Measurements from ENCODE around the gene C4orf50.
"Not testable (repeated sequence)": the region's sequence is repeated elsewhere in the genome, so short reads cannot be mapped to it uniquely, and the experiment has no call there.

C4orf50 gene

DNA sequence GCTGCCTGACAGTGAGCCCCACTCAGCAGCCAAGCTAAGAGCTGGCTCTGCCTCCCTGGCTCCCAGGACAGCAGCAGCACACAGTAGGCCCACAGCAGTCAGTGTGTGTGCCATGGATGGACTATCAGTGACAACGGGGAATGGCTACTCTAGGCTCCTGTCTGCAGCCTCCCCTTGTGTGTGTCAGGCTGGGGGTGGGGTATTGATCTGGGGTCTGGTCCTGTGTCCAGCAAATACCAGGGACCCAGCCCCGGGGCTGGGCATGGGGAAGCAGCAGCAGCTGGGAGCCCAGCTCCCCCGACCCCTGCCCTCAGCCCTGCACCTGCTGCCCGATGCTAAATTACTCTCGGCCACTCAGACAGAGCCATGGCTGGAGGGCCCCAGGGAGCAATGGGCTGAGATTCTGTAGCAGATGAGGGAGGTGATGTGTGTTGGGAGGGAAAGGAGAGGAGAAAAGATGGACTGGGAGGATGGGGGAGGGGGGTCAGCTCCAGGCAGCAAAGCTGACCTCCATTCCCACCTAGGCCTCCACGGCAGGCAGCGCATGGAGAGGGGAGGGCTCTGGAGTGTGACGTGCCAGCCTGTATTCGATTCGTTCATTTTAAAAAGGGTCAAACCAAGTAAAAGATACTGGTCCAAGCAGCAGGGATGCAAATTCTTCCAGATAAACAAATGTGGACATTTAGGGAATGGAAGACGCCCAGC, 64.0 kb downstream of the C4orf50 start:
- Histone ChIP-seq H3K4me3 (ENCODE audit: severe bottlenecking) (no peak overlapping the region), H3K9me3 (ENCODE audit: severe bottlenecking) (no peaks in the 10 kb centered on the region), H3K27me3 (ENCODE audit: insufficient read depth, poor library complexity, severe bottlenecking) (peaks cover 17% of the 10 kb centered on the region), H3K27ac (ENCODE audit: poor library complexity, severe bottlenecking) (no peak overlapping the region), H3K36me3 (ENCODE audit: low read depth) (no peaks in the 10 kb centered on the region), H3K4me1 (ENCODE audit: insufficient read depth, poor library complexity, severe bottlenecking) (no peaks in the 10 kb centered on the region)
- ATAC-seq (ENCODE audit: low read depth) = no peak
- DNase-seq (ENCODE audit: low spot score) = peak; percentile 23
- TF ChIP-seq, protein P1, sequence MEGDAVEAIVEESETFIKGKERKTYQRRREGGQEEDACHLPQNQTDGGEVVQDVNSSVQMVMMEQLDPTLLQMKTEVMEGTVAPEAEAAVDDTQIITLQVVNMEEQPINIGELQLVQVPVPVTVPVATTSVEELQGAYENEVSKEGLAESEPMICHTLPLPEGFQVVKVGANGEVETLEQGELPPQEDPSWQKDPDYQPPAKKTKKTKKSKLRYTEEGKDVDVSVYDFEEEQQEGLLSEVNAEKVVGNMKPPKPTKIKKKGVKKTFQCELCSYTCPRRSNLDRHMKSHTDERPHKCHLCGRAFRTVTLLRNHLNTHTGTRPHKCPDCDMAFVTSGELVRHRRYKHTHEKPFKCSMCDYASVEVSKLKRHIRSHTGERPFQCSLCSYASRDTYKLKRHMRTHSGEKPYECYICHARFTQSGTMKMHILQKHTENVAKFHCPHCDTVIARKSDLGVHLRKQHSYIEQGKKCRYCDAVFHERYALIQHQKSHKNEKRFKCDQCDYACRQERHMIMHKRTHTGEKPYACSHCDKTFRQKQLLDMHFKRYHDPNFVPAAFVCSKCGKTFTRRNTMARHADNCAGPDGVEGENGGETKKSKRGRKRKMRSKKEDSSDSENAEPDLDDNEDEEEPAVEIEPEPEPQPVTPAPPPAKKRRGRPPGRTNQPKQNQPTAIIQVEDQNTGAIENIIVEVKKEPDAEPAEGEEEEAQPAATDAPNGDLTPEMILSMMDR (IDR thresholded peaks at IDR 0.05; ENCODE audit: poor library complexity, severe bottlenecking) = no peak

DNA sequence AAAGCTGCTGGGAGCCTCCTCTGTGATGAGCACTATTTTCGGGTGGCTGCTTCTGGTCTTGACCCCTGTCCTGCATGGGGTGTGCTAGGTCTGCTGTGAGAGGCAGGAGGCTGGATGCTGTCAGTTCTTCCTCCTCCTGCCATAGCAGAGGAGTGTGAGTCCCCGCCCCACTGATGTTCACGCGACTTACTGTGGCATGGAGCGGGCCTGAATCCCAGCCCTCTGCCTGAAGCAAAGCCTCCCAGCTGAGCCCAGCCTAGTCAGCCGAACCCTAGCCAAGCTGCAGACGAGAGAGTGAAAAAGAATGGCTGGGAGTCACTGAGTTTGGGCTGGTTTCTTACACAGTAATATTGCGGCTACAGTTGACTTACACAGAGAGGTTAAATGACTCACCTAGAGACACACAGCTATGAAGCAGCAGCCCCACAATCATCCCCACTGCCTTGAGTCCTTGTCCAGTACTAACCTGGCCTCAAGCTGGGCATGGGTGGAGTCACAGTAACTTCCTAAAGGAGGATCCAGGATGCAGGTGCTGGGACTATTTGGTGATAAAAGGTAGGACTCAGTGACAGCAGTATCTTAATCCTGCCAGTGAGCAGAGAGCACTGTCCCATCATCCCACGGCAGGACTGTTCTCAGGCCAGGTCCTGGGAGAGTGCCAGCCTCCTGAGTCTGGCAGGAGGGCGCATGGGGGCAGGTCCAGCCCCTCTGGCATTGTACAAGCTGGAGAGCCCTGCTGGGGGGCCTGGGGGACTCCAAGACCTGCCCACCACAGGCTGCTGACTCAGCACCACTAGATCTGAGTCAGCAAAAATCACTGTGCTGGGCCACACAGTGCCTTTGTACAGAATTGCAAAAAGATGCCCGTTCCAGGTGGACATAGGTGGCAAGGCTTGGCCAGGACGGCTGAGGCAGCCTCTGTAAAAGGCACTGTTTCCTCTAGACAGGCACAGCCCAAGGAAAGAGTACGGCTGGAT, 65.0 kb downstream of the C4orf50 start:
- DNase-seq (ENCODE audit: low spot score) (peak; percentile 45), ATAC-seq (ENCODE audit: low read depth) (no peak)
- no peak overlapping the region for H3K4me3 ChIP-seq (ENCODE audit: severe bottlenecking)
- no peaks in the 10 kb centered on the region for H3K36me3 ChIP-seq (ENCODE audit: low read depth)
- TF ChIP-seq, protein P1 (IDR thresholded peaks at IDR 0.05; ENCODE audit: poor library complexity, severe bottlenecking) = no peak
- no peaks in the 10 kb centered on the region for H3K4me1 ChIP-seq (ENCODE audit: insufficient read depth, poor library complexity, severe bottlenecking)
- peaks cover 12% of the 10 kb centered on the region for H3K27me3 ChIP-seq (ENCODE audit: insufficient read depth, poor library complexity, severe bottlenecking)
- no peaks in the 10 kb centered on the region for H3K9me3 ChIP-seq (ENCODE audit: severe bottlenecking)
- H3K27ac ChIP-seq (ENCODE audit: poor library complexity, severe bottlenecking) = no peak overlapping the region

DNA sequence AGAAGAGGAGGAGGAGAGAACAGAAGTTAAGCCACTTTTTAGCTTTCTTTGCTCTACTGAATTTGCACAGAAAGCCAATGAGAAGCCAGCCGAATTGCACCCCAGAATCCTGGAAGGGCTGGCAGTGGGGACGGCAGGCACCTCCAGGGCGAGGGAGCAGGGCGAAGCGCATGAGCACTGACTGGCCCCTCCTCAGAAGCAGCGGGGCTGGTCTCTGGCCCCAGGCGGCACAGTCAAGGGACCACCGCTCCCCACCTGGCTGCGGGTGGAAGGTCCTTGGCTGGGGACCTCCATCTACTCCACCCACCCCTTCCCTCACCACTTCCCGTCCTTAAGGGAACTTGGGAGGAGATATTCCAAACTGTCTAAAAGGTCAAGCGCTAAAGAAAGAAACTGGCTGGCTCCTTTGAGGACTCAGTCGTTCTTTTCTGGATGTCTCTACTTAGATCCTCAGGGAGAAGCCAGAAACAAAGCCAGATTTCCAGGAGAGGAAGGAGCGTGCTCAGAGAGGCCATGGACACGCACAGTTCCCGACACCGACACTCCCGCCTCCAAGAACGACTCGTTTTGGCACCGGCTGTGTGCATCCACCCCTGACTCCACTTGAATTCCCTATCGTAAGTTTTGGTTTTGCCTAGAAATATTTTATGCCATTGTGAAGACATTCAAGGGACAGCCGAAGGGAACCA, 65.8 kb downstream of the C4orf50 start:
- Histone ChIP-seq H3K36me3 (ENCODE audit: low read depth) (no peaks in the 10 kb centered on the region), H3K9me3 (ENCODE audit: severe bottlenecking) (no peaks in the 10 kb centered on the region), H3K4me3 (ENCODE audit: severe bottlenecking) (no peak overlapping the region), H3K4me1 (ENCODE audit: insufficient read depth, poor library complexity, severe bottlenecking) (no peaks in the 10 kb centered on the region), H3K27ac (ENCODE audit: poor library complexity, severe bottlenecking) (no peak overlapping the region), H3K27me3 (ENCODE audit: insufficient read depth, poor library complexity, severe bottlenecking) (peaks cover 9% of the 10 kb centered on the region)
- DNase-seq (ENCODE audit: low spot score) (peak; percentile 31), ATAC-seq (ENCODE audit: low read depth) (no peak)
- TF ChIP-seq, protein P1 (IDR thresholded peaks at IDR 0.05; ENCODE audit: poor library complexity, severe bottlenecking) = no peak

DNA sequence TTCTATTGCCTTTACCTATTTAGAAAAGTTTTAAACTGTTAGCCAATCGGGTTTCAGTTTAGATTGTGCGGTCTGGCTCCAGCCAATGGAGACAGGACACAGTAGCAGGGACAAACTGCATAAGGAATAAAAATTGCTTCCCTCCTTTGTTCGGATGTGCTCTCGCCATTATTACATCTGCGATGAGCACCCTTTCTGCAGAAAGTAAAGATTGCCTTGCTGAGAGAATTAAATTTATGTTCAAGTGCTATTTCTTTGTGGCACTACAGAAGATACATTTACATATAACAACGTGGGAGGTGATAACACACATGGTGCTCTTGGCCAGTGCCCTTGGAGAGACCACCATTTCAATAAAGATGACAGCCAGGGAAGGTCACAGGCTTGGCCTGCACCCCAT, 71.6 kb downstream of the C4orf50 start:
- not testable (repeated sequence) for H3K27me3 ChIP-seq (ENCODE audit: insufficient read depth, poor library complexity, severe bottlenecking); H3K27ac ChIP-seq (ENCODE audit: poor library complexity, severe bottlenecking); H3K9me3 ChIP-seq (ENCODE audit: severe bottlenecking); H3K36me3 ChIP-seq (ENCODE audit: low read depth); ATAC-seq (ENCODE audit: low read depth); H3K4me3 ChIP-seq (ENCODE audit: severe bottlenecking); H3K4me1 ChIP-seq (ENCODE audit: insufficient read depth, poor library complexity, severe bottlenecking)
- DNase-seq (ENCODE audit: low spot score) = peak; percentile 3

DNA sequence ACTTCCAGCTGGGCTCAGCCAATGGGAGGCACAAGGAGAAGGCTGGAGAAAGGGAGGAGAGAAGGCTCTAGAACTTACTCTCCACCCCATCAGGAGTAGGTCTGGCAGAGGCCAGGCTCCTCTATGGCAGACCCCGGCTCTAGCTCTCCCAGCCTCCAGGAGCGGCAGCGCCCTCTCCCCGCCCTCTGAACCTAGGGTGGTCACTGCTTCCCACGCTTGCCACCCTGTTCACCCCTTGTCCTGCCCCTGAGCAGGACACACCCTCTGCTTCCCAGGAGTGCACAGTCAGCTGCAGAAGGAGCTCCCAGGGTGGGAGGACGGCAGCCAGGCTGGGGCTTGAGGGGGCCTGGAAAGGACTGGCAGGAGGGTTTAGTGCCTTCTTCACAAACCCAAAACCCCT, 72.3 kb downstream of the C4orf50 start:
- DNase-seq (ENCODE audit: low spot score) (peak; percentile 27), ATAC-seq (ENCODE audit: low read depth) (no peak)
- H3K9me3 ChIP-seq (ENCODE audit: severe bottlenecking) = peaks cover 5% of the 10 kb centered on the region
- TF ChIP-seq, protein P1 (IDR thresholded peaks at IDR 0.05; ENCODE audit: poor library complexity, severe bottlenecking) = no peak
- H3K36me3 ChIP-seq (ENCODE audit: low read depth) = no peaks in the 10 kb centered on the region
- H3K4me1 ChIP-seq (ENCODE audit: insufficient read depth, poor library complexity, severe bottlenecking) = no peaks in the 10 kb centered on the region
- H3K27ac ChIP-seq (ENCODE audit: poor library complexity, severe bottlenecking) = no peak overlapping the region
- no peaks in the 10 kb centered on the region for H3K27me3 ChIP-seq (ENCODE audit: insufficient read depth, poor library complexity, severe bottlenecking)
- no peak overlapping the region for H3K4me3 ChIP-seq (ENCODE audit: severe bottlenecking)
